Measurements from ENCODE around the gene KLF16.
A peak's percentile ranks its signal among the peaks of the same experiment; 100 is the strongest.
"Not testable (repeated sequence)": the region's sequence is repeated elsewhere in the genome, so short reads cannot be mapped to it uniquely, and the experiment has no call there.

The KLF16 gene

GRCh38 chr19:1882786-1883692 is 19.7 kb upstream of the KLF16 start:
- TF ChIP-seq, protein P1, sequence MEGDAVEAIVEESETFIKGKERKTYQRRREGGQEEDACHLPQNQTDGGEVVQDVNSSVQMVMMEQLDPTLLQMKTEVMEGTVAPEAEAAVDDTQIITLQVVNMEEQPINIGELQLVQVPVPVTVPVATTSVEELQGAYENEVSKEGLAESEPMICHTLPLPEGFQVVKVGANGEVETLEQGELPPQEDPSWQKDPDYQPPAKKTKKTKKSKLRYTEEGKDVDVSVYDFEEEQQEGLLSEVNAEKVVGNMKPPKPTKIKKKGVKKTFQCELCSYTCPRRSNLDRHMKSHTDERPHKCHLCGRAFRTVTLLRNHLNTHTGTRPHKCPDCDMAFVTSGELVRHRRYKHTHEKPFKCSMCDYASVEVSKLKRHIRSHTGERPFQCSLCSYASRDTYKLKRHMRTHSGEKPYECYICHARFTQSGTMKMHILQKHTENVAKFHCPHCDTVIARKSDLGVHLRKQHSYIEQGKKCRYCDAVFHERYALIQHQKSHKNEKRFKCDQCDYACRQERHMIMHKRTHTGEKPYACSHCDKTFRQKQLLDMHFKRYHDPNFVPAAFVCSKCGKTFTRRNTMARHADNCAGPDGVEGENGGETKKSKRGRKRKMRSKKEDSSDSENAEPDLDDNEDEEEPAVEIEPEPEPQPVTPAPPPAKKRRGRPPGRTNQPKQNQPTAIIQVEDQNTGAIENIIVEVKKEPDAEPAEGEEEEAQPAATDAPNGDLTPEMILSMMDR (IDR thresholded peaks at IDR 0.05; ENCODE audit: unreplicated experiment in 3 of 3) = no peak
- Mint-ChIP-seq H3K4me3 (peak overlapping the region; percentile 97 to 99 (median 98)), H3K27ac (peak overlapping the region; percentile 11 to 85 (median 59)), H3K27me3 (ENCODE audit: low read depth) (no peaks in the 10 kb centered on the region), H3K36me3 (ENCODE audit: low read depth) (peaks cover 3% of the 10 kb centered on the region), H3K4me1 (peaks cover 34% of the 10 kb centered on the region), H3K9me3 (no peaks in the 10 kb centered on the region)

- peaks cover 29% of the 10 kb centered on the region for H3K4me1 Mint-ChIP-seq
- H3K36me3 Mint-ChIP-seq (ENCODE audit: low read depth) = peaks cover 3% of the 10 kb centered on the region
- H3K27ac Mint-ChIP-seq = peak overlapping the region in 2 of 3 experiments; percentile 59 to 71
- peak overlapping the region; percentile 97 to 99 (median 98) for H3K4me3 Mint-ChIP-seq
- no peaks in the 10 kb centered on the region for H3K27me3 Mint-ChIP-seq (ENCODE audit: low read depth)
- TF ChIP-seq, protein P1 (IDR thresholded peaks at IDR 0.05; ENCODE audit: unreplicated experiment in 3 of 3) = no peak
- no peaks in the 10 kb centered on the region for H3K9me3 Mint-ChIP-seq
Measured at GRCh38 chr19:1882089-1882785, 18.9 kb upstream of the KLF16 start.

GRCh38 chr19:1881393-1882088 is 18.2 kb upstream of the KLF16 start:
- H3K27ac Mint-ChIP-seq; H3K9me3 Mint-ChIP-seq; H3K27me3 Mint-ChIP-seq (ENCODE audit: low read depth); H3K36me3 Mint-ChIP-seq (ENCODE audit: low read depth): not testable (repeated sequence)
- H3K4me1 Mint-ChIP-seq = peaks cover 24% of the 10 kb centered on the region
- H3K4me3 Mint-ChIP-seq = peak overlapping the region in 1 of 3 experiments; percentile 97

DNA sequence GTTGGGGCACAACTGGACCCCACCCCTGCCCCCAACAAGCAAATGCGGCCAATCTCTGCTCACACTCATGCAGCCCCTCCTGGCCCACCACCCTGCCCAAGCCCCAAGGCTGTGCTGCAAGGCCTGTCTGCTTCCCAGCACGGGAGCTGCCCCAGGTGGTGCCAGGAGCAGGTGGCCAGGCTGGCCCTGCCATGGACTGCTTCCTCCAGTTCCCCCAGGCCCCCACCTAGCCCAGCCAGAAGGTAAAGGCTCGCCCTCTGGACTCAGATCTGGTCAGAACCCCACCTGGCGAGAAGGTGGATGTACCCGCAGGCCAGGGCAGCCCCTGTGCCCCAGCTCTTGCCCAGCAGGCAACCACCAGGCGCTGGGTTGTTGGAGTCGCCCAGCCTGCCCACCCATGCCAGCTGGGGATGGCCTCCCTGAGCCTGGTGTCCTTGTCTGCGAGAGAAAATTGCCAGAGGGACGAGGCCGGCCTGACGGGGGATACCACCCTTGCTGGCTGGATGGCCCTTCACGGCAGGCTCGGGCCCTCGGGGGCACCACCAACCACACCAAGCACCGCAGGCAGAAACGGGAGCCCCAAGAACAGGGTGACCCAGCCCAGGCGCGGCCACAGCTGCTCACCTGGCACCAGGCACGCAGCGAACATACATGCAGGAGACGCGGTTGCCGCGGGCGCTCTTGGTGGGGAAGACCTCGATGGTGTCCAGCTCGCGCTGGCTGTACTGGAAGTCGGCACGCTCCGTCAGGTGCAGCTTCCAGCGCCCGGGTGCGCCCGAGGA is 17.4 kb upstream of the KLF16 start:
- Mint-ChIP-seq H3K27me3 (ENCODE audit: low read depth) (no peaks in the 10 kb centered on the region), H3K4me3 (no peak overlapping the region), H3K36me3 (ENCODE audit: low read depth) (peaks cover 3% of the 10 kb centered on the region), H3K9me3 (no peaks in the 10 kb centered on the region), H3K4me1 (peaks cover 28% of the 10 kb centered on the region), H3K27ac (no peak overlapping the region)
- TF ChIP-seq, protein P1 (IDR thresholded peaks at IDR 0.05; ENCODE audit: unreplicated experiment in 3 of 3) = no peak

DNA sequence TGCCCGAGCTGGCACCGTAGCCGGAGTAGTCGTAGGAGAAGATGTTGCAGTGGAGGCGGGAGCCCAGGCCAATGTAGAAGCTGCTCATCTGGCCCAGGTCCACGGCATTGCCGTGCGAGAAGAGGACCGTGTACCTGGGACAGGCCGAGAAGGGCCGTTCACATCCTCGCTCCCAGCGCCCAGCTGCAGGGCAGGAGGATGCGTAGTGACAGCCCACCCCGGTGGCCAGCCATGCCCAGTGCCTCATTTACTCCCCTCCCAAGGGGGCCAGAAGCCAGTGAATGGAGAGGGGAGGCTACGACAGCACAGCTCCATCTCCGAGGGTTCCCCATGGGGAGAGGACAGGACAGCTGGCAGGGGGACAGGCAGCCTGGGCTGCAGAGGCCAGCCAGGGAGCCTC is 16.6 kb upstream of the KLF16 start:
- not testable (repeated sequence) for H3K9me3 Mint-ChIP-seq; H3K27me3 Mint-ChIP-seq (ENCODE audit: low read depth); H3K36me3 Mint-ChIP-seq (ENCODE audit: low read depth); H3K27ac Mint-ChIP-seq; H3K4me3 Mint-ChIP-seq
- peaks cover 33% of the 10 kb centered on the region for H3K4me1 Mint-ChIP-seq

- peaks cover 35% of the 10 kb centered on the region for H3K4me1 Mint-ChIP-seq
- not testable (repeated sequence) for H3K9me3 Mint-ChIP-seq; H3K36me3 Mint-ChIP-seq (ENCODE audit: low read depth); H3K27ac Mint-ChIP-seq; H3K27me3 Mint-ChIP-seq (ENCODE audit: low read depth)
- peak overlapping the region in 1 of 3 experiments; percentile 15 for H3K4me3 Mint-ChIP-seq
Measured at GRCh38 chr19:1878583-1878982, 15.2 kb upstream of the KLF16 start.

GRCh38 chr19:1877280-1877660 is 13.9 kb upstream of the KLF16 start:
- not testable (repeated sequence) for H3K27ac Mint-ChIP-seq; H3K27me3 Mint-ChIP-seq (ENCODE audit: low read depth); H3K9me3 Mint-ChIP-seq; H3K4me3 Mint-ChIP-seq; H3K36me3 Mint-ChIP-seq (ENCODE audit: low read depth)
- peaks cover 22% of the 10 kb centered on the region for H3K4me1 Mint-ChIP-seq

DNA sequence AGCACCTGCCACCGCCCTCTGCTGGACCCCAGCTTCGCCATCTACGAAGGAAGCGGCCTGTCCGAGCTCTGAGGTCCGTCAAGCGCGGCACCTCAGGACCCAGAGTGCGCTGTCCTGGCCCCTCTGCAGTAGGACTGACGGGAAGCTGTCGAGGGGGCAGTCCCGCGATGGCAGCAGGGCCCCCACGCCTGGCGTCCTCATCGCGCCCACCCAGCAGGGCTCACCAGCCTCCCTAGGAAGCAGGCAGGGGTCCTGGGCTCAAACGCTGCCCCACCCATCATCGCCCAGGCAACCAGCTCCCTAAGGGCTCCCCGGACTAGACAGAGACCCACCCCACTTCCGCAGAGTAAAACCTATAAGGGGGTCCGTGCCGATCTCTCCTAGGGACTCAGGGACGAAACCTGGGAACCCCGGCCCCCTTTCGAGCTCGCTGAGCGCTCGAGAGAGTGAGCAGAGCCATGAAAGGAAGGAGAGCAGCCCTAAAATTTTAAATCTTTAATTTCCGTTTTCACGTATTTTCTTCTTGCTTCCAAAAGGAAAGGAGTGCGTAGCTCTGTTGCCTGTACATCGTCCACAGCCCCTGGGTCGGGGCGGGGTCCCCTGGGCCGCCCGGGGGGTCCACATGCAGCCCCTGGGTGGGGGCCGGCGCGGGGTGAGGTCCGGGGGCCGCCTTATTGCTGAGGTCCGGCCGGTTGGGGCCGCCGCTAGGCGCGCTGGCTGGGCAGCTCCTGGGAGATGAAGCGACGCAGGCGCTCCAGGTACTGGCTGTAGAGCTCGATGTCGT is 13.3 kb upstream of the KLF16 start:
- H3K27me3 Mint-ChIP-seq (ENCODE audit: low read depth); H3K36me3 Mint-ChIP-seq (ENCODE audit: low read depth); H3K9me3 Mint-ChIP-seq: not testable (repeated sequence)
- Mint-ChIP-seq H3K4me1 (peaks cover 21% of the 10 kb centered on the region), H3K27ac (peak overlapping the region; percentile 60 to 92 (median 86)), H3K4me3 (peak overlapping the region; percentile 96 to 98 (median 97))
